Measurements from ENCODE around the gene FREY1.
"Not testable (repeated sequence)": the region's sequence is repeated elsewhere in the genome, so short reads cannot be mapped to it uniquely, and the experiment has no call there.

The FREY1 gene

DNA sequence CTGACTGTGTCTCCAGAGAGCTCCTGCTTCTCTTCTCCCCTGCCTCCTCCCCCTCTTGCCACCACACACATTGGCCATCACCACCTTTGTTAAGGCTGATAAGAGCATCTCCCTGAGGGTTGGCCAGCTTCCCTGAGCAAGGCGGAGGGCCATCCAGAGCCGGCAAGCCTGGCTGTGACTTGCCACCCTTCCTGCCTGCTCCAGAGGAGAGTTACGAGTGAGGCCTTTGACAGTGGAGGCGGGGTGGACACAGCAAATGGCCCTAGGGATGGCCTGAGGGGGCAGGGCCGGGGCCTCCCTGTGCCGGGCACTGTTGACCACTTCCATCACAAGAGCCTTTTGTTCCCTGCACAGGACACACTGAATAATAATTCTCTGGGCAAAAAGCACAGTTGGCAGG, 5.4 kb downstream of the FREY1 start:
- H3K4me3 ChIP-seq (ENCODE audit: low read length, poor library complexity, severe bottlenecking) = no peak overlapping the region
- peaks cover 17% of the 10 kb centered on the region for H3K4me1 ChIP-seq (ENCODE audit: insufficient read depth, low read length, poor library complexity, severe bottlenecking)
- no peak overlapping the region for H3K4me2 ChIP-seq (ENCODE audit: low read depth, low read length, poor library complexity, severe bottlenecking)
- TF ChIP-seq CTCF (conservative IDR thresholded peaks at IDR 0.05; ENCODE audit: low read length) = no peak
- TF ChIP-seq EZH2phosphoT487 (IDR thresholded peaks at IDR 0.05; ENCODE audit: borderline replicate concordance) = no peak
- H3F3A ChIP-seq (ENCODE audit: low read depth) = no peaks in the 10 kb centered on the region
- no peaks in the 10 kb centered on the region for H4K20me1 ChIP-seq (ENCODE audit: insufficient read depth, low read length, poor library complexity, severe bottlenecking)
- no peaks in the 10 kb centered on the region for H3K9me3 ChIP-seq (ENCODE audit: insufficient read depth, low read depth, low read length)
- no peaks in the 10 kb centered on the region for H3K9me2 ChIP-seq (replicated peaks; ENCODE audit: low read depth, low read length)
- H3K79me2 ChIP-seq (ENCODE audit: insufficient read depth, low read length) = no peaks in the 10 kb centered on the region
- no peak overlapping the region for H2AFZ ChIP-seq (ENCODE audit: low read length)
- no peak overlapping the region for H3K9ac ChIP-seq (ENCODE audit: low read depth, low read length, poor library complexity, severe bottlenecking)
- H3K36me3 ChIP-seq (ENCODE audit: insufficient read depth, low read length) = no peaks in the 10 kb centered on the region
- no peaks in the 10 kb centered on the region for H3K27me3 ChIP-seq (ENCODE audit: insufficient read depth, low read length, poor library complexity, severe bottlenecking)

- Histone ChIP-seq H3K4me3 (ENCODE audit: low read length, poor library complexity, severe bottlenecking) (no peak overlapping the region), H3K4me2 (ENCODE audit: low read depth, low read length, poor library complexity, severe bottlenecking) (no peak overlapping the region), H3K79me2 (ENCODE audit: insufficient read depth, low read length) (no peaks in the 10 kb centered on the region), H4K20me1 (ENCODE audit: insufficient read depth, low read length, poor library complexity, severe bottlenecking) (no peaks in the 10 kb centered on the region), H3K9me3 (ENCODE audit: insufficient read depth, low read depth, low read length) (no peaks in the 10 kb centered on the region), H2AFZ (ENCODE audit: low read length) (no peak overlapping the region), H3K9me2 (replicated peaks; ENCODE audit: low read depth, low read length) (no peaks in the 10 kb centered on the region), H3K9ac (ENCODE audit: low read depth, low read length, poor library complexity, severe bottlenecking) (no peak overlapping the region), H3F3A (ENCODE audit: low read depth) (no peaks in the 10 kb centered on the region), H3K4me1 (ENCODE audit: insufficient read depth, low read length, poor library complexity, severe bottlenecking) (peaks cover 12% of the 10 kb centered on the region), H3K27me3 (ENCODE audit: insufficient read depth, low read length, poor library complexity, severe bottlenecking) (no peaks in the 10 kb centered on the region), H3K36me3 (ENCODE audit: insufficient read depth, low read length) (no peaks in the 10 kb centered on the region)
- TF ChIP-seq CTCF (conservative IDR thresholded peaks at IDR 0.05; ENCODE audit: low read length) (no peak), EZH2phosphoT487 (IDR thresholded peaks at IDR 0.05; ENCODE audit: borderline replicate concordance) (no peak)
These were observed 6.0 kb downstream of the FREY1 start for GRCh38 chr11:45900916-45901617.

GRCh38 chr11:45900175-45900800, 6.8 kb downstream of the FREY1 start:
- H3K79me2 ChIP-seq (ENCODE audit: insufficient read depth, low read length); H3F3A ChIP-seq (ENCODE audit: low read depth); H3K27me3 ChIP-seq (ENCODE audit: insufficient read depth, low read length, poor library complexity, severe bottlenecking); H3K36me3 ChIP-seq (ENCODE audit: insufficient read depth, low read length); H3K4me1 ChIP-seq (ENCODE audit: insufficient read depth, low read length, poor library complexity, severe bottlenecking); H3K9me3 ChIP-seq (ENCODE audit: insufficient read depth, low read depth, low read length); H2AFZ ChIP-seq (ENCODE audit: low read length); H4K20me1 ChIP-seq (ENCODE audit: insufficient read depth, low read length, poor library complexity, severe bottlenecking); H3K9me2 ChIP-seq (replicated peaks; ENCODE audit: low read depth, low read length); H3K4me2 ChIP-seq (ENCODE audit: low read depth, low read length, poor library complexity, severe bottlenecking); H3K4me3 ChIP-seq (ENCODE audit: low read length, poor library complexity, severe bottlenecking); H3K9ac ChIP-seq (ENCODE audit: low read depth, low read length, poor library complexity, severe bottlenecking): not testable (repeated sequence)

Measured in Loucy (cell line).